ENCODE measurements around the gene SLC25A5.
A peak's percentile ranks its signal among the peaks of the same experiment; 100 is the strongest.

GRCh38 chrX:119469313-119469635 is 1.0 kb downstream of the SLC25A5 start:
- TF ChIP-seq CTCF (conservative IDR thresholded peaks at IDR 0.05) = peak; percentile 41; the same call in 1 of the 2 replicates
- no peak for TF ChIP-seq EZH2 (IDR thresholded peaks at IDR 0.05; ENCODE audit: low read depth)

All from PC-9 (cell line).